ENCODE results near the gene CLEC14A. TPM values are rescaled to one million over a fixed set of nuclear protein-coding genes. Genes with fewer than 3 reads are reported as not detected.

The CLEC14A gene
- total and polyA plus RNA-seq, 2 donors (not counting 1 experiment from before 2014, with no cell fraction given) = not detected

GRCh38 chr14:38208618-38209562 is 47.0 kb downstream of the CLEC14A start:
- Mint-ChIP-seq H3K9me3 (ENCODE audit: insufficient read depth) (peaks cover 4% of the 10 kb centered on the region), H3K27me3 (peaks cover 46% of the 10 kb centered on the region), H3K4me1 (no peaks in the 10 kb centered on the region), H3K27ac (no peak overlapping the region), H3K4me3 (no peak overlapping the region)
- Histone ChIP-seq H3K27me3 (replicated peaks in 1 of 4; ENCODE audit: control extremely low read depth in 1 of 4, control insufficient read depth in 3 of 4, insufficient read depth in 4 of 4, low read length in 3 of 4) (peaks cover 0 to 28% (median 10%) of the 10 kb centered on the region in 4 experiments), H3K9me3 (ENCODE audit: control extremely low read depth in 1 of 3, control insufficient read depth in 2 of 3, insufficient read depth in 1 of 3, low read length in 2 of 3) (peaks cover 0 to 31% (median 3%) of the 10 kb centered on the region in 3 donors), H3K36me3 (replicated peaks in 1 of 2; ENCODE audit: control extremely low read depth in 1 of 2, control insufficient read depth in 1 of 2, extremely low read depth in 1 of 2, insufficient read depth in 2 of 2, low read length in 1 of 2) (no peaks in the 10 kb centered on the region), H3K4me3 (ENCODE audit: control extremely low read depth in 1 of 5, extremely low read depth in 1 of 5, insufficient read depth in 1 of 5, low read depth in 2 of 5, low read length in 4 of 5) (no peak overlapping the region), H3K9ac (ENCODE audit: low read length) (no peak overlapping the region), H3K79me2 (ENCODE audit: control insufficient read depth, insufficient read depth, low read length) (no peaks in the 10 kb centered on the region), H3K27ac (ENCODE audit: low read length in 2 of 2) (no peak overlapping the region), H3K4me2 (replicated peaks; ENCODE audit: low read depth, low read length, poor library complexity, severe bottlenecking) (no peak overlapping the region), H4K20me1 (ENCODE audit: control insufficient read depth, insufficient read depth, low read length, poor library complexity, severe bottlenecking) (no peaks in the 10 kb centered on the region), H3K4me1 (ENCODE audit: control insufficient read depth in 2 of 2, insufficient read depth in 2 of 2, low read length in 2 of 2) (no peaks in the 10 kb centered on the region), H2AFZ (ENCODE audit: insufficient read depth, low read depth, low read length, poor library complexity, severe bottlenecking) (no peak overlapping the region)
- ChIA-PET POLR2A (no interaction called here), CTCF (no interaction called here)
- ATAC-seq (ENCODE audit: low read depth) = no peak
- intact Hi-C loops (cut with micrococcal nuclease) = no loop called here
- no peak for DNase-seq
- TF ChIP-seq CTCF (IDR thresholded peaks at IDR 0.05) = no peak
- no peak for TF ChIP-seq EZH2 (IDR thresholded peaks at IDR 0.05; ENCODE audit: borderline replicate concordance, insufficient read depth, low read depth, low read length, poor library complexity, severe bottlenecking)
- 5% methylated on average over 54 of the region's 59 CpGs for WGBS (ENCODE audit: insufficient coverage)
